Fibroblast of skin of right biceps (primary cell): ENCODE data around the gene SCYGR4.
"Not testable (repeated sequence)": the region's sequence is repeated elsewhere in the genome, so short reads cannot be mapped to it uniquely, and the experiment has no call there.

ENCODE experiments used
- DNase-seq: peaks from one replicate; pipeline ENCODE4 v3.0.0-alpha.2; 2013

SCYGR4 gene

GRCh38 chr2:227614740-227615139 lies 2.6 kb upstream of the SCYGR4 start, which contains the start of gene SCYGR3:
SCYGR3 (minus strand) TSS chr2:227614840; CDS start chr2:227614840, 0 bp downstream.
- no peak for DNase-seq

- no peak for DNase-seq
Observed at GRCh38 chr2:227615181-227615580, 2.1 kb upstream of the SCYGR4 start.

DNA sequence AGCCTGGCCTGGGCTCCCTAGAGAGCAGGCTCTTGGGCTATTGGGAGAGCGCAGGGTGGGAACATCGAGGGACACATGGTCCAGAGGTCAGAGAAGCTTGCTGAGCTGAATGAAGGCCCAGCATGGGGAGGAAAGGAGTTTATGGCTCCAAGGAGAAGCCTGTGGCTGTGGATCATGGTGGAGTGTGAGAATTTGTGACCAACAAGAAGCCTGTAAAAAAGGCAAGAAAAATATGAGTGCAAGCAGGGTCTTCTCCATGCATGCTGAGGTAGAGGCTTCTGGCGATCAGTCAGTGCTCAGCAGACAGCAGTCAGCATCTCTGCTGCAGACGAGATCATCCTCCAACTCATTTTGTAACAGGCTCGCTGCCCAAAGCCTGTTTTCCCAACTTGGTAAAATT lies 1.4 kb upstream of the SCYGR4 start:
- DNase-seq = no peak

DNA sequence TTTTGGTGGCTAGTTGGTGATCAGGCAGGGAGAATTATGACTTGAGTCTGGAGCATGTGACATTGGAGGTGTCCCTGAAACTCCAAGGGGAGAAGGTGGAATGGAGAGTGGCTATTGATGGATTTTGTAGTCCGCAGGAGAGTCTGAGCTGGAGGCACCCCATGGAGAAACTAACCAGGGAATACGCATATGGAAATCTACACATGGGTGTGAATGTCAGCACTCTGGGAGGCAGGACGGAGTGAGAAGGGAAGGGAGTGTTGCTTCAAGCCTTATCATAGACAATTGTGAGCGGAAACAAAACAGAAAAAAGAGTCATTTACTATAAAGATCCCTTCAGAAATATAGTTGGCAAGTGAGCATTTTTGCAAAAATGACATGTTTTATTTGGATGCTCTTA lies 667 bp upstream of the SCYGR4 start:
- no peak for DNase-seq

- peak; percentile 74 for DNase-seq
Observed at GRCh38 chr2:227623226-227623625, 5.9 kb downstream of the SCYGR4 start.

GRCh38 chr2:227625420-227625819 lies 8.1 kb downstream of the SCYGR4 start:
- no peak for DNase-seq

- DNase-seq = no peak
Observed at GRCh38 chr2:227626580-227627151, 9.4 kb downstream of the SCYGR4 start.

DNA sequence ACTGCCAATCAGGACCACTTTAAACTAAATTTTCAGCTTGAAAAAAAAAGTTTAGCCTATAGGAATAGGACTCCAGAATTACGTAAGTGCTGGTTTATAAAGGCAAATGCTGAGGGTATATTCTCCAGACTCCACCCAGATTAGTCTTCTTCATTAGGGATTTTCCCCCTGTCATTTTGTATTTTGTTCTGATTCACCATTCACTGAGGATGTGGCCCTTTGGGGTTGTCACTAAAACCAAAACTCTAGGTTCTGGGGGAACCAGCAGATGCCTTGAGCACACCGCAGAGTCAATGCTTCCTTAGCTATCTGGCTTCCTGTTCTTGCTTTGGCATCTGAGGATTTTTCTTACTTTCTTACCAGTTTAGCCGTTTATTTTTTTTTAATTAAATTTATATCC lies 10.5 kb downstream of the SCYGR4 start:
- DNase-seq = no peak

- DNase-seq = no peak
Observed at GRCh38 chr2:227629435-227629834, 12.1 kb downstream of the SCYGR4 start.

GRCh38 chr2:227630322-227630721 lies 13.0 kb downstream of the SCYGR4 start:
- DNase-seq = no peak

DNA sequence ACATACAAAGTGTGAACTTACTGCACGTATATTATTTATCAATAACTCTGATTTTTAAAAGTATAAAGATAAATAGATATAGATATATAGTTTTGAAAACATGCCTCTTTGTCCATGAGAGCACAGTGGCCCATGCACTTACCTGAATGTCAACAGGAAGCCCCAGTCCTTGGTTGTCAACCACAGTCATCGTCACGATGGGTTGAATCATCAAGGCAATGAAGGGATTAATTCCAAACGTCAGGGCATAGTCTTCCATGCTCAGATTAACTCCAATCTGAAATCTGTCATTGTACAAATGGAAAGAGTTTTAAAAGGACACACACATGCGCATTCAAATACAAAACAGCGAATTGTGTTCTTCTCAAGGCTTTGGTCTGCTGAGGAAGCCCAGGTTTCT lies 15.5 kb downstream of the SCYGR4 start:
- DNase-seq = no peak

GRCh38 chr2:227634201-227634600 lies 16.9 kb downstream of the SCYGR4 start:
- no peak for DNase-seq

DNA sequence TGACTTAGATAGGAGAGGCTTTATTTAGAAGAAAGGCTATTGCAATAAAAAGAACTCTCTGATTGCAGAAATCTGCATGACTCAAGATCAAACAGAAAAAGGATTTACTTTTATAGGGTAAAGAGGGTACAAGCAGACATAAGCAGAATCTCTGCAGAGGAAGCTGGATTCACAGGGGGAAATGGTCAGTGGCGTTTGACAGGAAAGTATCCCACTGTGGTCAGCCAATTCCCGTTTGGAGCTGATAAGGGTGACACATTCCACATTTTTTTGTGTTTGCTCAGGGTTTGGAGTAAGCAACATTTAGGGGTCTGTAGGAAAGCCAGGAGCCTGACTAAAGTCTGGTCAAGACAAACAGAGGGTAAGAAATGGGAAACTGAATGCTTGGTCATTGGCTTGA lies 25.4 kb downstream of the SCYGR4 start:
- peak; percentile 7 for DNase-seq

DNA sequence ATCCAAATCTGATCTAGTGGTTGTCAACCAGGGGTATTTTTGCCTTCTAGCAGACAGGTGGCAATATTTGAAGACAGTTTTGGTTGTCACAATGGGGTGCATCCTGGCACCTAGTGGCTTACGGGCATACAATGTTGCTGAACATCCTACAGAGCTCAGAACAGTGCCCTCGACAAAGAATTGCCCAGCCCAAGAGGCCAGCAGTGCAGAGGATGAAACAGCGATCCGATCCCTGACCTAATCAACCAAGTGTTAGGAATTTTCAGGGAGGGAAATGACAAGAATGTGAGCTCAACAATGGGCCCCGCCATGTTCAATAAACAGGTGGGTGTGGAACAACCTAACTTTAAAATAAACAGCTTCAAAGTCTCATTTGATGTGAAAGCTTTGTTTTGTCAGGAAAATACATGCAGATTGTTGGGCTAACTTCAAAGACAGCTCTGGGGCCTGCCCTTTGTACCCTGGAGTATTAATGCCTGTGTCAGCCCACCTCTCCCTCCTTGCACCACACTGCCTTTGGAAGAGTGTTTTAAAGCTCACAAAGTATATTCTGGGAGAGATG lies 26.8 kb downstream of the SCYGR4 start:
- DNase-seq = no peak

GRCh38 chr2:227653419-227653818 lies 36.1 kb downstream of the SCYGR4 start:
- DNase-seq = peak; percentile 34

DNA sequence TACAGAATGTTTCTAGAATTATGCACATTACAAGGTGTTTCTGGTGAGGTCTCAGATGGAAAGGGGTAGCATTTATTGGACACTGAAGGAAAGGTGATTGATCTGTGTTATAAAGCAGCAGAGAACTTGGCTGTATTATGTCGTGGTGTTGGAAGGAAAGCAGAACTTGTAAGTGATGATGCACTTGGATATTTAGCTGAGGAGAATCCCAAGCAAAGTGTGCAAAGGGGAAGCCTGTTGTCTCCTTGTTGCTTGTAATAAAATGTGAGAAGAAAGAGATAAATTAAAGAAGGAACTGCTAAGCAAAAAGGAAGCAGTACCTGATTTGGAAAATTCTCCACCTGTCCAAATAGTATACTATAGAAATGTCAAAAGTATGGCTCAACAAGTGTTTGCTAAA lies 37.1 kb downstream of the SCYGR4 start:
- DNase-seq = no peak

DNA sequence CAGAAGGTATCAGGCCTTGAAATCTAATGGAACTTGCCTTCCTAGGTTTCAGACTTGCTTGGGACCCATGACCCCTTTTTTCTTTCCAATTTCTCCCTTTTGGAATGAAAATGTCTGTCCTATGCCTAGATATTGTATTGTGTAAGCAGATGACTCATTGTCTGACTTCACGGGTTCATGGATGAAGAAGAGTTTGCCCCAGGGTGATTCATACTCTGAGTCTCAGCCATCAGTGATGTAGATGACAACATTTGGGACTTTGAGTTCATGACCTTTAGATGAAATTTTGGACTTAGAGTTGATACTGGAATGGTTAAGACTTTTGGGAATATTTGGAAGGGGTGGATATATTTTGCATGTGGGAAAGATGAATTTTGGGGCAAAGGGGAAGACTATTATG lies 38.2 kb downstream of the SCYGR4 start:
- DNase-seq = peak; percentile 89

GRCh38 chr2:227657199-227657845 lies 40.0 kb downstream of the SCYGR4 start:
- peak; percentile 22 for DNase-seq

DNA sequence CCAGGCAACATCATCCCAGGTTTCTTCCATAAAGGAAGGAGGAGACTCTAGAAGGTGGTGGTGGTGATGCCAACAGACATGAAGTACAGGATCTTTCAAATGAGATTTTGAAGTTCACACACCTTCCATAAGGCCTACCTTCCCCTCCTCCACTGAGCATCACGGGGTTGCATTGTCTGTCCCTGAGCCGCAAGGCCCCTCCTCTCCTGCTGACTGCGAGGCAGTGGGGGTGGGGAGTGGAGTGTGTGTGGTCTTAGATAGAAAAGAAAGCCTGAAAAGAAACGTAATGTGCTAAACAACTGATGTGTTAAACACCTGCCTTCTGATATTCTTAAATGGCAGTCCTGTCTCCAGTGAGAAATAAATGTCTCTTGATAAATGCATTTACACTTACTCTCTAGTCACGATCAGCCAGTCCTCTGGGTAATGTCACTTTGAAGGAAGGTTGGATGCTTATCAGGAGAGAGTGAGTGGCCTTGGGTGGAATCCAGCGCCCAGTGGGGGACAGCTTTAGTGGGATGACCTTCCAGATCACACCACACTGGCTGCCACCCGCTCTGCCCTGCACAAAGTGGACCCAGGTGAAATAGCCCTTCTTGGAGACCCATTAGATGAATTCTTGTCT lies 43.8 kb downstream of the SCYGR4 start:
- no peak for DNase-seq

GRCh38 chr2:227661827-227662226 lies 44.5 kb downstream of the SCYGR4 start:
- DNase-seq = no peak

GRCh38 chr2:227665189-227665940 lies 48.1 kb downstream of the SCYGR4 start:
- DNase-seq = no peak

GRCh38 chr2:227666631-227667170 lies 49.4 kb downstream of the SCYGR4 start, which contains the start of gene SCYGR5:
SCYGR5 (plus strand) TSS chr2:227666804; CDS start chr2:227666804, 0 bp downstream.
- DNase-seq = not testable (repeated sequence)
